Testis (tissue), 2 donors: Measurements from ENCODE around the gene TGFBR2.

Source experiments
- CTCF ChIP-seq, 3 experiments: fragments of 450-650 bp in 2 of 3; fragments of 200-600 bp in 1 of 3; sonication (generic) in 1 of 3; IDR thresholded peaks; one replicate each; pipeline ENCODE4 v1.5.1; 2016 to 2019; ENCODE audit warnings: antibody characterized with exemption in 3 of 3, mild to moderate bottlenecking in 2 of 3, moderate library complexity in 1 of 3
- POLR2A ChIP-seq: fragments of 450-650 bp; IDR thresholded peaks from one replicate; pipeline ENCODE4 v1.6.1; 2017; ENCODE audit warnings: antibody characterized with exemption, mild to moderate bottlenecking, moderate library complexity

GRCh38 chr3:30686176-30686575, 79.8 kb downstream of the TGFBR2 start:
- TF ChIP-seq CTCF (IDR thresholded peaks at IDR 0.05) = no peak
- TF ChIP-seq POLR2A = no peak
